Endothelial cell of umbilical vein (primary cell): Measurements from ENCODE around the gene ZC3HAV1. TPM values are rescaled to one million over a fixed set of nuclear protein-coding genes. Genes with fewer than 3 reads are reported as not detected.

Experiments used
- BruUV-seq: library from RNA; stranded (reverse); fragments of 400-500 nt; replicated peaks from 2 replicates; lab custom pipeline; 2021; lab: Mats Ljungman, UMichigan
- CTCF ChIA-PET: fragments of 300-600, 350-600 bp; sonication (Branson Sonifier 250); formaldehyde crosslinking; loops from one replicate; lab custom pipeline; 2021; ENCODE audit warnings: antibody characterized with exemption, inconsistent platforms; lab: Charles Lee
- POLR2A ChIA-PET: fragments of 300-600, 350-600 bp; sonication (Branson Sonifier 250); formaldehyde crosslinking; loops from one replicate; lab custom pipeline; 2021; ENCODE audit warnings: antibody characterized with exemption, inconsistent platforms; lab: Charles Lee
- DNase-seq: peaks from one replicate; pipeline ENCODE4 v3.0.0-alpha.2; 2011; ENCODE audit warnings: low read depth, low spot score
- FAIRE-seq: peaks from 2 replicates; lab custom pipeline; 2011; peaks lifted over from hg19 to GRCh38; lab: Jason Lieb, UNC
- H2AFZ ChIP-seq: 2 replicates; pipeline ENCODE4 v1.6.0; 2012; ENCODE audit warnings: low read depth, low read length, control low read depth, inconsistent platforms
- H3K27ac ChIP-seq: 2 replicates; pipeline ENCODE4 v1.5.1; 2011; ENCODE audit warnings: low read depth, mild to moderate bottlenecking, control low read depth, low read length, moderate library complexity; ENCODE audit not compliant: insufficient read depth
- H3K27me3 ChIP-seq, 2 experiments: 2 replicates each; pipeline versions ENCODE4 v1.6.0 to v1.6.1; 2011; ENCODE audit warnings: low read length in 2 of 2, mixed read lengths in 1 of 2; ENCODE audit not compliant: control insufficient read depth in 2 of 2, insufficient read depth in 2 of 2
- H3K36me3 ChIP-seq, 2 experiments: 2 replicates in 1 of 2; 3 replicates in 1 of 2; pipeline ENCODE4 v1.5.1; 2011; ENCODE audit warnings: low read length in 2 of 2, mild to moderate bottlenecking in 1 of 2, moderate library complexity in 1 of 2; ENCODE audit not compliant: control insufficient read depth in 2 of 2, insufficient read depth in 2 of 2; ENCODE audit errors: extremely low read depth in 1 of 2
- H3K4me1 ChIP-seq: 3 replicates; pipeline ENCODE4 v1.5.1; 2011; ENCODE audit warnings: mild to moderate bottlenecking, low read length; ENCODE audit not compliant: control insufficient read depth, insufficient read depth; ENCODE audit errors: extremely low read depth
- H3K4me2 ChIP-seq: 2 replicates; pipeline ENCODE4 v1.6.1; 2011; ENCODE audit warnings: low read length, control low read depth, mixed read lengths; ENCODE audit not compliant: insufficient read depth
- H3K4me3 ChIP-seq, 3 experiments: fragments of 200-600 bp in 1 of 3; sonication (generic), shearing (Covaris generic) in 1 of 3; replicated peaks in 1 of 3; 2 replicates each; pipeline ENCODE4 v1.5.1; 2011 to 2016; ENCODE audit warnings: control low read depth in 3 of 3, low read length in 3 of 3, mild to moderate bottlenecking in 2 of 3, inconsistent platforms in 1 of 3, low read depth in 1 of 3, moderate library complexity in 1 of 3; ENCODE audit not compliant: insufficient read depth in 1 of 3
- H3K79me2 ChIP-seq: 2 replicates; pipeline ENCODE4 v1.6.0; 2012; ENCODE audit warnings: low read length, inconsistent platforms; ENCODE audit not compliant: control insufficient read depth, insufficient read depth
- H3K9ac ChIP-seq: replicated peaks from 2 replicates; pipeline ENCODE3; 2011; ENCODE audit warnings: low read length, control low read depth; ENCODE audit not compliant: insufficient read depth; ENCODE audit errors: extremely low read depth
- H3K9me1 ChIP-seq: replicated peaks from 3 replicates; pipeline ENCODE4 v1.6.0; 2011; ENCODE audit warnings: mild to moderate bottlenecking, low read length; ENCODE audit not compliant: control insufficient read depth, insufficient read depth; ENCODE audit errors: extremely low read depth
- H3K9me3 ChIP-seq: replicated peaks from 2 replicates; pipeline ENCODE4 v1.5.1; 2012; ENCODE audit warnings: low read length, inconsistent platforms; ENCODE audit not compliant: control insufficient read depth, insufficient read depth
- H4K20me1 ChIP-seq: replicated peaks from 2 replicates; pipeline ENCODE3; 2011; ENCODE audit warnings: mild to moderate bottlenecking, low read length; ENCODE audit not compliant: control insufficient read depth, insufficient read depth; ENCODE audit errors: extremely low read depth
- EZH2 ChIP-seq: IDR thresholded peaks from 2 replicates; pipeline ENCODE4 v1.6.1; 2012; ENCODE audit warnings: borderline replicate concordance, low read depth, mild to moderate bottlenecking, moderate library complexity, low read length, inconsistent platforms; ENCODE audit not compliant: severe bottlenecking
- FOS ChIP-seq: IDR thresholded peaks from 2 replicates; pipeline ENCODE4 v1.6.1; 2011; ENCODE audit warnings: mild to moderate bottlenecking, low read length, moderate library complexity, borderline replicate concordance; ENCODE audit not compliant: insufficient read depth
- GATA2 ChIP-seq: IDR thresholded peaks from 2 replicates; pipeline ENCODE4 v1.7.0; 2011; ENCODE audit warnings: low read depth, mild to moderate bottlenecking, moderate library complexity, mixed read lengths, low read length; ENCODE audit not compliant: insufficient read length, insufficient read depth
- JUN ChIP-seq: IDR thresholded peaks from 2 replicates; pipeline ENCODE4 v1.6.1; 2011; ENCODE audit warnings: borderline replicate concordance, low read depth; ENCODE audit not compliant: insufficient read length, insufficient read depth
- MYC ChIP-seq: IDR thresholded peaks from one replicate; pipeline ENCODE4 v1.6.1; 2011; ENCODE audit warnings: mild to moderate bottlenecking, low read depth, low read length
- POLR2A ChIP-seq: IDR thresholded peaks from 2 replicates; pipeline ENCODE4 v1.6.1; 2012; ENCODE audit warnings: low read depth, mild to moderate bottlenecking, control low read depth, low read length
- POLR2AphosphoS5 ChIP-seq: IDR thresholded peaks from 2 replicates; pipeline ENCODE4 v1.6.1; 2012; ENCODE audit warnings: low read depth, mild to moderate bottlenecking, control low read depth, low read length, moderate library complexity; ENCODE audit not compliant: insufficient read depth
- dilution Hi-C: fragments of 300-500 bp; cut with MboI; formaldehyde crosslinking; loops from one replicate; pipeline ENCODE4 v1.15.0; 2019; ENCODE audit warnings: low sequenced_read_pairs; ENCODE audit not compliant: extremely low pct_ligation_motif_present
- intact Hi-C: fragments of 100-400 bp; cut with micrococcal nuclease; formaldehyde crosslinking; loops from one replicate; pipeline ENCODE4 v1.10.0; 2022
- polyA plus RNA-seq, 4 experiments: library from polyadenylated mRNA; depleted of rRNA in 3 of 4; stranded (reverse) in 3 of 4; unstranded in 1 of 4; fragments of >200 nt; gene quantifications; 2 replicates each; pipeline versions ENCODE4 v1.2.1 to v1.2.3, GENCODE V29; 2011 to 2012; ENCODE audit warnings: missing spikeins in 1 of 4
- total RNA-seq: library from RNA; stranded (reverse); gene quantifications from 2 replicates; pipeline ENCODE4 v1.2.3, GENCODE V29; 2021
- TF ChIP-seq, protein P1 (sequence below), 2 donors: IDR thresholded peaks; 1 replicate in 1 of 2; 2 replicates in 1 of 2; pipeline ENCODE4 v1.5.1; 2011; ENCODE audit warnings: low read length in 2 of 2, mild to moderate bottlenecking in 2 of 2, moderate library complexity in 2 of 2, control low read depth in 1 of 2, inconsistent platforms in 1 of 2, low read depth in 1 of 2; ENCODE audit not compliant: insufficient read depth in 1 of 2; ENCODE audit errors: extremely low read depth in 1 of 2
- TF ChIP-seq, protein P2 (sequence below): IDR thresholded peaks from 2 replicates; pipeline ENCODE4 v1.6.1; 2011; ENCODE audit not compliant: insufficient read depth, insufficient read length

ZC3HAV1 gene
- total and polyA plus RNA-seq, 2 donors (not counting 3 experiments of a cell fraction or from before 2014, with no cell fraction given): 17.1 to 37.7 TPM

DNA sequence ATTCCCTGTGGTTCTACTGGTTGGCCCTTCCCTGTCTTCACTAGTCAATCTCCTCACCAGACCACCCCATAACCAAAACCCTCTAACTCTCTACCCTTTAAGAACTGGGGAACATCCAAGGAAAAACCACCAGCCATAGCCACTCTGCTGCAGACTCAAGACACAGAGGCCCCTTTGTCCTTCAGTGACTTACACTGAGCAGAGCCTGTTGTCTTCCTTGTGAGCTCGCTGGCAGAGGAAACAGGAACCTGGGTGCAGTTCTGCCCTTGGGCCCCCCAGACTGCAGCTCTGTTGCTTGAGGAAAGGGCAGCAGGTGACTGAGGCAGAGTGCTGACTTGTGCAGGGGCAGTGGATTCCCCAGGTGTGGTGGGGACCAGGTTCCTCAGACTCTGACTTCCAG is 30.6 kb downstream of the ZC3HAV1 start:
- intact Hi-C loops: no loop called here

More for the DNA sequence above, 30.6 kb downstream of the ZC3HAV1 start:
- no peak overlapping the region for H3K27ac ChIP-seq
- no peak overlapping the region for H3K4me3 ChIP-seq
- no TSS peak for BruUV-seq
- no peaks in the 10 kb centered on the region for H3K9me3 ChIP-seq
- no peak overlapping the region for H3K4me2 ChIP-seq
- DNase-seq (no peak), FAIRE-seq (no peak)
- H3K9ac ChIP-seq: no peak overlapping the region
- peaks cover 7% of the 10 kb centered on the region for H3K4me1 ChIP-seq
- H3K79me2 ChIP-seq: no peaks in the 10 kb centered on the region
- H2AFZ ChIP-seq: no peak overlapping the region
- ChIA-PET POLR2A (no interaction called here), CTCF (interaction anchor here (1.1 kb wide), 1 partner anchor 192 kb away, joined by 5 read pairs; no protein-coding TSS in a partner anchor)
- TF ChIP-seq EZH2 (no peak), MYC (no peak), POLR2AphosphoS5 (no peak), GATA2 (no peak), FOS (no peak), POLR2A (no peak), JUN (no peak)
- TF ChIP-seq, protein P1, sequence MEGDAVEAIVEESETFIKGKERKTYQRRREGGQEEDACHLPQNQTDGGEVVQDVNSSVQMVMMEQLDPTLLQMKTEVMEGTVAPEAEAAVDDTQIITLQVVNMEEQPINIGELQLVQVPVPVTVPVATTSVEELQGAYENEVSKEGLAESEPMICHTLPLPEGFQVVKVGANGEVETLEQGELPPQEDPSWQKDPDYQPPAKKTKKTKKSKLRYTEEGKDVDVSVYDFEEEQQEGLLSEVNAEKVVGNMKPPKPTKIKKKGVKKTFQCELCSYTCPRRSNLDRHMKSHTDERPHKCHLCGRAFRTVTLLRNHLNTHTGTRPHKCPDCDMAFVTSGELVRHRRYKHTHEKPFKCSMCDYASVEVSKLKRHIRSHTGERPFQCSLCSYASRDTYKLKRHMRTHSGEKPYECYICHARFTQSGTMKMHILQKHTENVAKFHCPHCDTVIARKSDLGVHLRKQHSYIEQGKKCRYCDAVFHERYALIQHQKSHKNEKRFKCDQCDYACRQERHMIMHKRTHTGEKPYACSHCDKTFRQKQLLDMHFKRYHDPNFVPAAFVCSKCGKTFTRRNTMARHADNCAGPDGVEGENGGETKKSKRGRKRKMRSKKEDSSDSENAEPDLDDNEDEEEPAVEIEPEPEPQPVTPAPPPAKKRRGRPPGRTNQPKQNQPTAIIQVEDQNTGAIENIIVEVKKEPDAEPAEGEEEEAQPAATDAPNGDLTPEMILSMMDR (IDR thresholded peaks at IDR 0.05; ENCODE audit: extremely low read depth in 1 of 2, insufficient read depth in 1 of 2, low read depth in 1 of 2, low read length in 2 of 2): no peak
- TF ChIP-seq, protein P2, sequence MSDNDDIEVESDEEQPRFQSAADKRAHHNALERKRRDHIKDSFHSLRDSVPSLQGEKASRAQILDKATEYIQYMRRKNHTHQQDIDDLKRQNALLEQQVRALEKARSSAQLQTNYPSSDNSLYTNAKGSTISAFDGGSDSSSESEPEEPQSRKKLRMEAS: no peak
- H3K27me3 ChIP-seq: no peaks in the 10 kb centered on the region
- peaks cover 14 to 19% of the 10 kb centered on the region in 2 experiments for H3K36me3 ChIP-seq
- no peaks in the 10 kb centered on the region for H4K20me1 ChIP-seq
- dilution Hi-C loops: no loop called here
- no peaks in the 10 kb centered on the region for H3K9me1 ChIP-seq
